Prostate gland (tissue), 2 donors: ENCODE data around the gene RASD2.

Experiments used
- CTCF ChIP-seq, 4 experiments: fragments of 200-600 bp in 2 of 4; fragments of 450-650 bp in 2 of 4; sonication (generic) in 2 of 4; IDR thresholded peaks; 1 replicate in 3 of 4; 2 replicates in 1 of 4; pipeline ENCODE4 v1.5.1; 2016 to 2019; ENCODE audit warnings: antibody characterized with exemption in 4 of 4, mild to moderate bottlenecking in 2 of 4, moderate library complexity in 2 of 4
- POLR2A ChIP-seq: fragments of 450-650 bp; IDR thresholded peaks from one replicate; pipeline ENCODE4 v1.6.1; 2016; ENCODE audit warnings: antibody characterized with exemption, mild to moderate bottlenecking
- POLR2AphosphoS5 ChIP-seq: sonication (generic); formaldehyde crosslinking; IDR thresholded peaks from one replicate; pipeline ENCODE4 v1.6.1; 2017; ENCODE audit warnings: antibody characterized with exemption

DNA sequence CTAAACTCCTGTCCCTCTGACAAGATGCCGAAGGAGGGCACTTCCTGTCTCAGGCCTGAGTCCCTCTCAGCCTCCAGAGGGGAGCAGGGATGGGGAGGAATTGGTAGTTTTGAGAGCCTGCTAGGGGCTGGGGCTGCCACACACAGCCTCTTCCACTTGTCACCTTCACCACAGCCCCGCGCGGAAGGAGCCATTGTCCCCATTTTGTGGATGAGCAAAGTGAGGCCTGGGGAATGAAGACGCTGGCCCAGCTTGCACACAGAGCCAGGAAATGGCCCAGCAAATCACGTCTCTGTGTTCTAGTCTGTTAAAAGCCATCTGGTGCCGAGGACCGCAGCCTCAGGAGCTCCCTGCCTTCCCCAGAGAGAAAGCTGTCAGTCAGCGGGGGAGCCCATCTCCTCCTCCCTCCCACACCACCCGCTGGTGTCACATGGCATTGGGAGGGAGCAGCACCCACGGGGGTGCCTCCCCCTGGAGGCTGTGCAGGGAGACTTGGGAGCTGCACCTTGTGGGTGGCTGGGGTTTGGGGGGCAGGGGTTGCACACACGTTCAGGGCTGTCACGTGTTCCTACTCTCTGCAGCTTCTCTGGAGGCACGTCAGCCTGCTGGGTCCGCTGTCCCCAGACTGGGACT lies 34.6 kb downstream of the RASD2 start:
- TF ChIP-seq POLR2A (no peak), CTCF (IDR thresholded peaks at IDR 0.05) (no peak), POLR2AphosphoS5 (no peak)
